Anterior cingulate cortex (tissue), 58 donors: ENCODE data around the gene MRPS10.
"Not testable (repeated sequence)": the region's sequence is repeated elsewhere in the genome, so short reads cannot be mapped to it uniquely, and the experiment has no call there.

Experiments used
- DNase-seq, 58 donors: peaks; one replicate each; lab custom pipeline; 2025; lab: John Stamatoyannopoulos, UW

Gene MRPS10

GRCh38 chr6:42182101-42182500 lies 35.6 kb downstream of the MRPS10 start:
- no peak for DNase-seq

- DNase-seq = no peak
These were observed 37.7 kb downstream of the MRPS10 start for GRCh38 chr6:42179945-42180313.

- no peak for DNase-seq
These were observed 38.3 kb downstream of the MRPS10 start for GRCh38 chr6:42179261-42179944.

- peak in 2 of 58 donors; percentile 39 to 44 for DNase-seq
These were observed 39.9 kb downstream of the MRPS10 start for GRCh38 chr6:42177514-42178364.

- DNase-seq = no peak
These were observed 40.7 kb downstream of the MRPS10 start for GRCh38 chr6:42176981-42177380.

GRCh38 chr6:42175860-42176259 lies 41.8 kb downstream of the MRPS10 start:
- DNase-seq = no peak

- DNase-seq = no peak
These were observed 44.6 kb downstream of the MRPS10 start, which contains the start of gene GUCA1A for GRCh38 chr6:42173101-42173500. TSS of gene GUCA1A (plus strand) at chr6:42173364. CDS start at chr6:42173614, 250 bp downstream.

- DNase-seq = no peak
These were observed 45.7 kb downstream of the MRPS10 start for GRCh38 chr6:42171813-42172581.

GRCh38 chr6:42169780-42170179 lies 47.9 kb downstream of the MRPS10 start:
- not testable (repeated sequence) for DNase-seq

GRCh38 chr6:42168650-42169049 lies 49.0 kb downstream of the MRPS10 start:
- DNase-seq = no peak

GRCh38 chr6:42166444-42167141 lies 51.1 kb downstream of the MRPS10 start:
- DNase-seq = peak in 37 of 58 donors; percentile 3 to 61 (median 18)

GRCh38 chr6:42165016-42165415 lies 52.6 kb downstream of the MRPS10 start:
- DNase-seq = no peak

GRCh38 chr6:42163981-42164380 lies 53.7 kb downstream of the MRPS10 start:
- no peak for DNase-seq

GRCh38 chr6:42162812-42163211 lies 54.8 kb downstream of the MRPS10 start:
- DNase-seq = no peak

- DNase-seq = no peak
These were observed 55.3 kb downstream of the MRPS10 start for GRCh38 chr6:42162384-42162783.

- no peak for DNase-seq
These were observed 58.1 kb downstream of the MRPS10 start for GRCh38 chr6:42159431-42160024.

GRCh38 chr6:42158631-42159030 lies 59.0 kb downstream of the MRPS10 start:
- no peak for DNase-seq

GRCh38 chr6:42158011-42158410 lies 59.6 kb downstream of the MRPS10 start:
- DNase-seq = no peak
